Measurements from ENCODE around the gene ABCA13. TPM values are rescaled to one million over a fixed set of nuclear protein-coding genes. Genes with fewer than 3 reads are reported as not detected.

ABCA13 gene
- total RNA-seq, 1 donor = 0.54 TPM

- no peak for TF ChIP-seq CTCF (IDR thresholded peaks at IDR 0.05; ENCODE audit: insufficient read depth, low read length)
- DNase-seq (ENCODE audit: low read depth) = no peak
- no peak overlapping the region for H3K4me3 ChIP-seq (ENCODE audit: low read depth, low read length)
These were observed 231.5 kb downstream of the ABCA13 start for GRCh38 chr7:48402721-48403120.

- no peak overlapping the region for H3K4me3 ChIP-seq (ENCODE audit: low read depth, low read length)
- TF ChIP-seq CTCF (IDR thresholded peaks at IDR 0.05; ENCODE audit: insufficient read depth, low read length) = no peak
- DNase-seq (ENCODE audit: low read depth) = no peak
These were observed 237.5 kb downstream of the ABCA13 start for GRCh38 chr7:48408731-48409130.

GRCh38 chr7:48411619-48412018 is 240.4 kb downstream of the ABCA13 start:
- no peak for DNase-seq (ENCODE audit: low read depth)
- H3K4me3 ChIP-seq (ENCODE audit: low read depth, low read length) = no peak overlapping the region
- no peak for TF ChIP-seq CTCF (IDR thresholded peaks at IDR 0.05; ENCODE audit: insufficient read depth, low read length)

- no peak for DNase-seq (ENCODE audit: low read depth)
- H3K4me3 ChIP-seq (ENCODE audit: low read depth, low read length) = no peak overlapping the region
- TF ChIP-seq CTCF (IDR thresholded peaks at IDR 0.05; ENCODE audit: insufficient read depth, low read length) = no peak
These were observed 242.9 kb downstream of the ABCA13 start for GRCh38 chr7:48414011-48414732.

GRCh38 chr7:48416327-48416908 is 245.2 kb downstream of the ABCA13 start:
- DNase-seq (ENCODE audit: low read depth) = no peak
- TF ChIP-seq CTCF (IDR thresholded peaks at IDR 0.05; ENCODE audit: insufficient read depth, low read length) = no peak
- H3K4me3 ChIP-seq (ENCODE audit: low read depth, low read length) = no peak overlapping the region

GRCh38 chr7:48419401-48419800 is 248.1 kb downstream of the ABCA13 start:
- no peak overlapping the region for H3K4me3 ChIP-seq (ENCODE audit: low read depth, low read length)
- no peak for DNase-seq (ENCODE audit: low read depth)
- no peak for TF ChIP-seq CTCF (IDR thresholded peaks at IDR 0.05; ENCODE audit: insufficient read depth, low read length)
